ENCODE measurements around the gene ERICH6B. TPM values are rescaled to one million over a fixed set of nuclear protein-coding genes. Genes with fewer than 3 reads are reported as not detected.

Gene ERICH6B
- total and polyA plus RNA-seq, 8 donors, result not detected

- WGBS, 5 donors, result 92 to 100% (median 96%) methylated on average over 1 of the region's 1 CpG
- Histone ChIP-seq H3K4me1 (no peaks in the 10 kb centered on the region), H3K27me3 (no peaks in the 10 kb centered on the region), H3K36me3 (peaks cover 36 to 92% (median 89%) of the 10 kb centered on the region in 4 donors), H3K27ac (no peak overlapping the region), H3K4me3 (no peak overlapping the region), H3K9me3 (no peaks in the 10 kb centered on the region)
- no peak for DNase-seq
- TF ChIP-seq CTCF (IDR thresholded peaks at IDR 0.05) (no peak), EP300 (IDR thresholded peaks at IDR 0.05) (no peak), POLR2AphosphoS5 (IDR thresholded peaks at IDR 0.05) (no peak), POLR2A (IDR thresholded peaks at IDR 0.05) (no peak)
- intact Hi-C loops (cut with DNase I; ENCODE audit: low total_unique reads), result no loop called here
Measured at GRCh38 chr13:45492538-45492937, 123.0 kb downstream of the ERICH6B start.

Small RNA genes within 50 kb of the gene (small RNA-seq; reads per million reads assigned to genes)
- 0 reads per million in 4 donors for gene RNA5SP27
- 0 reads per million in 4 donors for gene TIMM9P3

Other genes with a start within 250 kb of the ERICH6B start
- gene SLC25A30, start 197.4 kb downstream of the ERICH6B start, total RNA-seq, result 10 to 100 TPM in 2 of 5 donors, 1 to 10 TPM in 3; 3.5 to 51.9 (median 8.7) TPM
- 1 to 10 TPM; 2.9 to 7.4 (median 6.9) TPM for gene SLC25A30, start 197.4 kb downstream of the ERICH6B start, polyA plus RNA-seq
- gene COG3, start 150.8 kb downstream of the ERICH6B start, total RNA-seq, result 100 to 1,000 TPM in 3 of 5 donors, 10 to 100 TPM in 2; 27.2 to 442 (median 101) TPM
- gene COG3, start 150.8 kb downstream of the ERICH6B start, polyA plus RNA-seq, result 10 to 100 TPM; 10.4 to 11.0 (median 10.7) TPM
- not detected for gene CBY2, start 86.6 kb upstream of the ERICH6B start, total RNA-seq
- gene CBY2, start 86.6 kb upstream of the ERICH6B start, polyA plus RNA-seq, result not detected
- gene SIAH3, start 236.0 kb upstream of the ERICH6B start, total RNA-seq, result under 1 TPM in 1 of 5 donors, not detected in 4; 0.55 TPM
- gene SIAH3, start 236.0 kb upstream of the ERICH6B start, polyA plus RNA-seq, result not detected

Measured in stomach (tissue), 9 donors.